Measurements from ENCODE around the gene RRP15. TPM values are rescaled to one million over a fixed set of nuclear protein-coding genes. Genes with fewer than 3 reads are reported as not detected.

The RRP15 gene
- total and polyA plus RNA-seq, 2 of the 13 experiments (the other 11 are each of a cell fraction or from before 2014, with no cell fraction given), result 2.1 to 37.5 TPM

DNA sequence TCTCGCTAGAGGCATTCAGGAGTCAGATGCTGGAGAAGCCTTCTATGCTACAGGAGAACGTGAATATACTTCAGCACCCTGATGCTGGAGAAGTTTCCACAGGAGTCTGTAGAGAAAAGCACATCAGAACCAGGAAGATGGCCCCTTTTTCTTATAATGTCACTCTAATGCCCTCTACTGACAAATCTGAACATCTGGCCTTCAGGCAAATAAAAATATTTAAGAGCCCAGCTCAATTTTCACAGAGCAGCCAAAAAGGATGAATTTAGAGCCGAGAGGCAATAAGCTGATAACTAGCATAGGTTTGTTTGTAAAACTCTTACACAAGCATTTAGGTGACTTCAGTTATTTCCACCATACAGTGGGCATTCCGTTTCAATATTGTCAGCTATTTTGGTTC lies 3.8 kb upstream of the RRP15 start:
- in situ Hi-C loops (cut with HindIII; ENCODE audit: extremely low pct_ligation_motif_present, low pct_unique_long_range_greater_than_20kb) (no loop called here), intact Hi-C loops (cut with micrococcal nuclease; ENCODE audit: unreplicated experiment) (no loop called here)
- no TSS peak for BruUV-seq (replicated peaks)
- ATAC-seq, result no peak
- no peak overlapping the region for H2AFZ ChIP-seq (ENCODE audit: low read length)
- peaks cover 7% of the 10 kb centered on the region; the same call in 1 of the 2 replicates for H3K9me3 ChIP-seq (ENCODE audit: low read length)
- POLR2A ChIA-PET, result no interaction called here
- TF ChIP-seq, protein P1, sequence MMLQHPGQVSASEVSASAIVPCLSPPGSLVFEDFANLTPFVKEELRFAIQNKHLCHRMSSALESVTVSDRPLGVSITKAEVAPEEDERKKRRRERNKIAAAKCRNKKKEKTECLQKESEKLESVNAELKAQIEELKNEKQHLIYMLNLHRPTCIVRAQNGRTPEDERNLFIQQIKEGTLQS (CRISPR knock-in tag; IDR thresholded peaks at IDR 0.05), result no peak
- TF ChIP-seq, protein P2, sequence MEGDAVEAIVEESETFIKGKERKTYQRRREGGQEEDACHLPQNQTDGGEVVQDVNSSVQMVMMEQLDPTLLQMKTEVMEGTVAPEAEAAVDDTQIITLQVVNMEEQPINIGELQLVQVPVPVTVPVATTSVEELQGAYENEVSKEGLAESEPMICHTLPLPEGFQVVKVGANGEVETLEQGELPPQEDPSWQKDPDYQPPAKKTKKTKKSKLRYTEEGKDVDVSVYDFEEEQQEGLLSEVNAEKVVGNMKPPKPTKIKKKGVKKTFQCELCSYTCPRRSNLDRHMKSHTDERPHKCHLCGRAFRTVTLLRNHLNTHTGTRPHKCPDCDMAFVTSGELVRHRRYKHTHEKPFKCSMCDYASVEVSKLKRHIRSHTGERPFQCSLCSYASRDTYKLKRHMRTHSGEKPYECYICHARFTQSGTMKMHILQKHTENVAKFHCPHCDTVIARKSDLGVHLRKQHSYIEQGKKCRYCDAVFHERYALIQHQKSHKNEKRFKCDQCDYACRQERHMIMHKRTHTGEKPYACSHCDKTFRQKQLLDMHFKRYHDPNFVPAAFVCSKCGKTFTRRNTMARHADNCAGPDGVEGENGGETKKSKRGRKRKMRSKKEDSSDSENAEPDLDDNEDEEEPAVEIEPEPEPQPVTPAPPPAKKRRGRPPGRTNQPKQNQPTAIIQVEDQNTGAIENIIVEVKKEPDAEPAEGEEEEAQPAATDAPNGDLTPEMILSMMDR (CRISPR knock-in tag; IDR thresholded peaks at IDR 0.05), result peak; percentile 46
- TF ChIP-seq EZH2 (conservative IDR thresholded peaks at IDR 0.05; ENCODE audit: low read depth, low read length) (no peak), ZNF431 (CRISPR knock-in tag; IDR thresholded peaks at IDR 0.05; ENCODE audit: borderline replicate concordance, low read depth) (no peak), KDM2A (CRISPR knock-in tag; IDR thresholded peaks at IDR 0.05; ENCODE audit: borderline replicate concordance, low read depth) (no peak)
- no peaks in the 10 kb centered on the region for H3K36me3 ChIP-seq (replicated peaks in 1 of 2; ENCODE audit: control insufficient read depth in 1 of 2, insufficient read depth in 2 of 2, low read length in 2 of 2)
- H3K4me1 ChIP-seq (ENCODE audit: insufficient read depth, low read length), result peaks cover 10% of the 10 kb centered on the region
- DNase-seq (ENCODE audit: low spot score), result peak; percentile 14
- no peak overlapping the region for H3K27ac ChIP-seq (ENCODE audit: extremely low read length, insufficient read depth, low read length)
- no peak overlapping the region for H3K4me3 ChIP-seq (replicated peaks in 1 of 3; ENCODE audit: insufficient read depth in 1 of 3, low read depth in 2 of 3, low read length in 3 of 3)
- H3K4me2 ChIP-seq (ENCODE audit: low read depth, low read length), result no peak overlapping the region
- H3K27me3 ChIP-seq (ENCODE audit: control insufficient read depth in 1 of 2, insufficient read depth in 2 of 2, low read length in 2 of 2), result no peaks in the 10 kb centered on the region; a peak in 1 of 5 replicates
- FAIRE-seq, result no peak
- no peaks in the 10 kb centered on the region; the same call in 1 of the 2 replicates for H4K20me1 ChIP-seq (ENCODE audit: insufficient read depth, low read length)
- CTCF ChIA-PET (ENCODE audit: low intra/inter-chr PET ratio, low total read pairs), result interaction anchor here (1.4 kb wide), 1 partner anchor 21 kb away, joined by 3 read pairs; no protein-coding TSS in a partner anchor
- peaks cover 12% of the 10 kb centered on the region for H3K79me2 ChIP-seq (ENCODE audit: insufficient read depth, low read length)
- 1% methylated on average over 4 of the region's 4 CpGs for WGBS (ENCODE audit: low lambda C conversion rate)
- H3K9ac ChIP-seq (ENCODE audit: insufficient read depth, low read depth, low read length), result no peak overlapping the region

Data from HepG2 (cell line).